Daoy (cell line): ENCODE measurements around the gene MRNIP. TPM values are rescaled to one million over a fixed set of nuclear protein-coding genes. Genes with fewer than 3 reads are reported as not detected.
A peak's percentile ranks its signal among the peaks of the same experiment; 100 is the strongest.

Experiments used
- DNase-seq: peaks from one replicate; pipeline ENCODE4 v3.0.0-alpha.2; 2015; ENCODE audit warnings: low read depth
- total RNA-seq: library from RNA; depleted of rRNA; stranded (reverse); fragments of >200 nt; shearing (Covaris generic); gene quantifications from 2 replicates; pipeline ENCODE4 v1.2.3, GENCODE V29; 2014

The MRNIP gene
- total RNA-seq, 1 experiment from 2014 or later: 9.2 TPM

DNA sequence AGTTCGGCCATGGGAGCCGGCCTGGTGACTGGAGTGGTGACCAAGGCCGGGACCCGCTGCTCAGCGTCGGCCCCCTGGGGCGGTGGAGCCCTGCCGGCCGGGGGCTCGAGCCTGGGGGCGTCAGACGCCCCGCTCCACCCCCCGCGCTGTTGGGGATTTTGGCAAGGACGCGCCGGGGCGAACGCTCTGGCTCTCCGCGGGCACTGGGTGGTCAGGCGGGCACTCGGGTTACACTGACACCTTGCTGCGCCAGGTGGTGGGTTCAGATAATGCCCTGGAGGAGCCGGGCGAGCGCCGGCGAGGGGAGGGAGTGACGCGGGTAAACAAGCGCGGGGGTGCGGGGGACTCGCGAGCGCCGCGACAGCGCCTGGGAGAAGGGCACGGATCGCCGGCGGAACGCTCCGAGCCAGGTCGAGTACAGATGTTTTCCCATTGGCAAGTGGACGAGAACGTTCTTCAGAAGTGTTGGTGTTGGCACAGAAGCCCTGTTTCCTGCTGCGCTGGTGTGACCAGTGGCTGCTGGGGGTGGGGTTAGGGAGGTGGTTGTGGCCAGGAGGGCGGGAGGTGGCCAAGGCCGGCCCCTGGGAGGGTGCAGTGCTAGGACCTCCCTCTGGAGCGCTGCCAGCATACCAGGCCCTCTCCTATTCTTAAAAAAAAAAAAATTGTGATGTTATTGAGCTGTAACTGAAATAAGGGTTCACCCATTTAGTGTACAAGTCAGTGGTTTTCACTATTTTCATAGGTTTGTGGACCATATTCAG, 37.1 kb downstream of the MRNIP start:
- DNase-seq: peak; percentile 96

DNA sequence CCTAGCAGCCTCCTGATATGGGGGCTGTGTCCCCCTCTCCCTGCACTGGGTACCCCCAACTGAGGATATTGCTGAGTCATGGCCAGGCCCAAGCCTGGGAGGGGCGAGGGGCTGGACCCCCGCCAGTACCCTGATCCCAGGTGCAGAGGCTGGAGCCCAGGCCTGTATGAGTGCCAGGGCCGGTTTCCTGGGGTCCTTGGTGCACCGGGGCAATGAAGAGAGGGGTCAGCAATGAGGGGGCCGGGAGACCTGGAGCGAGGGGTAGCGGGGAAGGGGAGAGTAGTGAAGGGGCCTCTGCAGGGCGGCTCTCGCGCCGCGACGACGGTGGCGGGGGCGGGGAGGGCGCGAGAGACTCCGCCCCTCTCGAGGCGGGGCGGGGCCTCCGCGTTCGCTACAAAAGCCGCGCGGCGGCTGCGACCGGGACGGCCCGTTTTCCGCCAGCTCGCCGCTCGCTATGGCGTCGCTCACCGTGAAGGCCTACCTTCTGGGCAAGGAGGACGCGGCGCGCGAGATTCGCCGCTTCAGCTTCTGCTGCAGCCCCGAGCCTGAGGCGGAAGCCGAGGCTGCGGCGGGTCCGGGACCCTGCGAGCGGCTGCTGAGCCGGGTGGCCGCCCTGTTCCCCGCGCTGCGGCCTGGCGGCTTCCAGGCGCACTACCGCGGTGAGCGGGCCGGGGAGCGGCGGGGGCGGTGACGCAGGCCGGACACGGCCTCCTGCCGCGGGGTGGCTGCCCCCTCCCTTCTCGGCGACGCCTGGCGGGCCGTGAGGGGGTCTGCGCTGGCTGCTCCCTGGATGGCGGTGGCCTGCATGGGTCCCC, 37.9 kb downstream of the MRNIP start, which contains the start of gene SQSTM1:
SQSTM1 (plus strand) TSS at position 423 of the 815 bp plus-strand sequence; CDS start at position 455, 32 bp downstream.
- peak; percentile 88 for DNase-seq

DNA sequence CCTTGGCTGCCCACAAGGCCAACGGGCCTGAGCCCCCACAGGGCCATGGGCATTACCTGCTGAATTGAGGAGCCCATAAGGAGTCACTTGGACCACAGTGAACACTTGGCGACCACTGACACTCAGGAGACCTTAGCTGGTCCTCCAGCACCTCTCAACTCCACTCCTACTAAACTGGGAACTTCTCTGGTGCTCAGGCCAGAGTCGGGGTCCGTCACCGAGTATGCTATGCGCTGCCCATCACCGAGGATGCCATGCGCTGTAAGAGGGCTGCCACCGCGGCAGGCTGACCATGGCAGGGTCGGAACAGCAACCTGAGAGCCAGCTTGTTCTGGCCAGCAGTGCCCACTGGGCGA, 38.5 kb downstream of the MRNIP start:
- no peak for DNase-seq

DNA sequence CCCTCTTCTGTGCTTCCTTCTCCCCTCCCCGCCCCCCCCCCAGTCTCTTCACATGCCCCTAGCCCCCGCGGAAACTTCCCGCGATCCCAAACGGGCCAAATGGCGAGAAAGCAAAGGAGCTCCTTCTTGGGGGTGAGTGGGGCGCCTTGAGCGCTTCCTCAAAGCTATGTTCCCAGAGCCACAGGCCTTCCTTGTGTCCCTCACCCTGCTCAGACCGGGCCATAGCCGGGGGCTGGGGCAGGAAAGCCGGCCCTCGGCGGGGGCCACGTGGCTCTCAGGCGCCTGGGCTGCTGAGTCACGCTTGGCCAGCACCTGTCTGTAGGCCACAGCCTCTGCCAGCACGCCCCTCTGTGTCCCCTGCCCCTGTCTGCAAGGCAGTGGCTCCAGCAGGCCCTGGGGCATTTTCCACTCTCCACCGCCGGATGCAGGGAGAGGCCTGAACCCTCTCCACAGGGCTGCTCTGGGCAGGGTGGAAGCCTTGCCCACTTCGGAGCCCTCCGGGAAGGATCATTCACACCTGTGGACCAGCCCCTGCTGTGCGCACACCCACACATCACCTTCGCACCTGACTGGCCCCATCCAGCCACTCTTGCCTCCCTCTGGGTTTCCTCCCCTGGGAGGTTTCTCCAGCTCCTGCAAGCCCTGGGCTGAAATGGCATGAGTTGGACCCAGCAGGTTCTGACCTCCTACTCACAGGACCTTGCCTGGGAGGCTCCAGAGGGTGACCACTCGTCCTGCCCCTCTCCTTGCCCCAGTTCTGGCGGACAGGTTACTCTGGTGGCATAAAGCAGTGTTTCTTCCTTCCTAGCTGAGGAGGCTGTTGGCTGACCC, 39.1 kb downstream of the MRNIP start:
- peak; percentile 89 for DNase-seq

GRCh38 chr5:179818746-179819295, 39.8 kb downstream of the MRNIP start:
- DNase-seq: peak; percentile 98

- DNase-seq: no peak
These were observed 40.5 kb downstream of the MRNIP start for GRCh38 chr5:179817890-179818745.

GRCh38 chr5:179817470-179817840, 41.2 kb downstream of the MRNIP start:
- DNase-seq: no peak

DNA sequence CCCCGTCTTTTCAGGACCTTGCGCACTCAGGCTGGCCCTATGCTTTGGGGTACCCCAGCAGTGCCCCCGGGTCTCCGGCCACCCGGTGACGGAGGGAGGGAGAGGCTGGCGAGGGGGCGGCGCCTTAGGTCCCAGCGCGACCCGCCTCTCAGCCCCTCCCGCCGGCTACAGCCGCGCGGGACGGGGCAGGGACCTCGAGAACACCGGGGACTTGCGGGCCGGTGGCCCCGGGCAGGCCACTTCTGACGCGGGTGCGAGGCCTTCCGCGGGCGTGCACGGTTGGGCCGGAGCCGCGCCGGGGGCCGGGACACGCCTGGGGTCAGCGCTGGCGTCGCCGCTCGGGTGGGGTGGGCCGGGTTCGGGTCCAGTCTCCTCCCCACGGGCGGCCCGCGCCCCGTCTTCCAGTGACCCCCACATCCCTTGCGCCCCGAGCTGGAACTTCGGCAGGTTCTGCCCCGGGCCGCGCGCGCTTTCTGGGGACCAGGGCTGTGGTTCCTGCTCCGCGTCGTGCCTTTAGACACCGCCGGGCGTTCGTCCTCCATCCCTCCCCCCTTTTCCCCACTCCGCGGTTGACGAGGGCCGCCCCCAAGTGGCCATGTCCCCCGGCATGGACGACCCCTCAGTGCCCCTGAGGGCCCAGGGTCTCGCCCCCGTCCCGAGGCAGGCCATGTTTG, 41.7 kb downstream of the MRNIP start:
- DNase-seq: no peak

GRCh38 chr5:179816401-179816795, 42.2 kb downstream of the MRNIP start:
- DNase-seq: peak; percentile 3

DNA sequence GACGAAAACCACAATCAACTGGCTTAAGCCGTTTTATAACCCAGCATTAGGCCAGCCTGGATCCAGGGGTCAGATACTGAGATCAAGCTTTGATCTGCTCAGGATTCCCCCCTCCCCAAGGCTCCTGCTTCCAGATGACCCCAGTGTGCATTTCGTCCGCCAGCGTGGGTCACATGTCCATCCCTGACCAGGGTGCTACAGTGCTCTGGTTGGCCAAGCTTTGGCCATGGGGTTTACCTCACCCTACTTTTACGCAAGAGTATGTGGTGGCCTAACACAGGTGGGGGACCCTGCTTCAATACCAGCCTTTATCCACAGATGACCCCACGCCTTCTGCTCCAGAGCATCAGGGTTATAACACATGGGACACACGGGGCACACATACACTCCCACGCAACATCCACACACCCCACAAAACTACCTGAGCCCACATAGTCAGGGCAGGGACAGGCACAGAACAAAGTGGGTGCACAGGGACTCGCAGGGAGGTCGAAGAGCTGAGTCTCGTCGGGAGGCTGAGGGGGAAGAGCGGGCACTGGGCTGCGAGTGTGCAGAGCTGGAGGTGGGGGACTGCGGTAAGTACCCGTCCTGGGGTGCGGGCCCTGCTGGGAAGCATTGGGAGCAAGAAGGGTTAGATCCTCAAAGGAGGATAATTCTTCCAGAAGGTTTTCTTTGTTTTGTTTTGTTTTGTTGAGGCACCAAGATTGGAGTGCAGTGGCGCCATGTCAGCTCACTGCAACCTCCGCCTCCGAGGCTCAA, 42.9 kb downstream of the MRNIP start:
- DNase-seq: peak; percentile 4

DNA sequence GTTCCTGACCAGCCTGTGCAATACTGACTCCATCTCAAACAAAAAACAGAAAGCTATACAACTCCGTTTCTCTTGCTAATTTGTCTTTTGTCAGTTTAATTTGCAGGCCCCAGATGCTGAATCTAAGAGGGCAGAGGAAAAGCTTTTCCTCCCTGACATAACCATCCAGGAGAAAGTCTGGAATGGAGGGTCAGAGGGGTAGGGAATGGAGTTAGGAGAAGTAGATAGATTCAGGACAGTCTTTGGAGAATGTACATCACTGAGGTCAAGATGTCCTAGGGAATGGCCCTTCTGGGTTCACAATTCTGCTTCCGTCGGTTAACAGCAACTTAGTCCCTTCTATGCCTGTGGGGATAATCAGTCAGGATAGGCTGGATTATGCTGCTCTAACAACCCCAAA, 44.5 kb downstream of the MRNIP start:
- no peak for DNase-seq

DNA sequence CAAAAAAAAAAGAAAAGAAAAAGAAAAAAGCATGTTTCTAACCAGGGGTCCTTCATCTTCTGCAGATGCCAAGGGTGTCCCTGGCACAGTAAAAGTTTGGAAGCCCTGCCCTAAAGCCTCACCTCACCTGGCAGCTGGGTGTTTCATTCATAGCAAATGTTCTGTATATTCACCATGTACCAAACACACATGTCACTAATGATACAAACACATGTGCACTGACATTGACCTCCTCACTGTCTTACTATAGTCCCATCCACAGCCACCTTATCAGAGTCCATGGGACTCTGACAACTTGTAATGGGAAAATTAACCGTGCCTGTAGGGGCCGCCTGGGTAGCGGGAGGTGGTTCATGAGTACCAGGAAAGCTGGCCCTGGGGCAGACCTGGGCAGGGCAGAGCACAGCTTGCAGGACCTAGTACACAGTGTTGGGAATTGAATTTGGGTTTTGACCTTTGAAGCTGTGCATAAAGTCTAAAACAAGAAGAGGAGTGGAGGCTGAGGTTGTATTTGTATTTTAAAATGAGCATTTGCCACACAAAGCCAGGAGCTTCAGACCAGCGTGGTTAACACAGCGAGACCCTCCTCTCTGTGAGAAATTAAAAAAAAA, 45.5 kb downstream of the MRNIP start:
- DNase-seq: no peak

DNA sequence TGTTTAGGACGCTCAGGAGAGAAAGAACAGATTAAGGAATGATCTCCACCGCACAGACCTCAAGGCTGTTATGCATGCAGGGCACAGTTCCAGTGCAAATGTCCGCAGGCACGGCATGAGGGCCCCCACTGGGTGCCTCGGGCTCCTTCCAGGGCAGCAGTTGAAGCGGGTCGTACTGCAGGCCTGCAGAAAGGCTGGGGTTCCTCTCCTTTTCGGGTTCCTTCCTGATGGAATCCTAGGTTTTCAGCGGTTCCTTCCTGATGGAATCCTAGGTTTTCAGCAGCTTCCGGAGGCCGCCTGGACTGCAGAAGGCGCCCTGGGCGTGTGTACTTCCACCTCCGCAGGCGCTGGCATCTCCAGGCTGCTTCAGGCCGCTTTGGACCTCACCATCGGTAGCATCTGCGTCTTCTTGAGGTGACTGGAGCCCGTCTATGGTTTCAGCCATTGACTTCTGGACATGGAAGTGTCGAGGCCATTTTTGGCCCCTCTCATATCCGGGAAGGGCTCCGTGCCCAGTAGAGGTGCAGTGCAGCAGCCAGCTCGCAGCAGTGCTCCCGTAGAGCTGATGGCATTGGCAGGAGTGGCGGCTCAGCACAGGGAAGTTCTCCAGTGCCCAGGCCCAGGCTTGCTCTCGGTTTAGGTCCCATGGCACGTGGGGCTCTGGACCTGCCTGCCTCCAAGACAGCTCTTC, 46.3 kb downstream of the MRNIP start:
- DNase-seq: no peak

DNA sequence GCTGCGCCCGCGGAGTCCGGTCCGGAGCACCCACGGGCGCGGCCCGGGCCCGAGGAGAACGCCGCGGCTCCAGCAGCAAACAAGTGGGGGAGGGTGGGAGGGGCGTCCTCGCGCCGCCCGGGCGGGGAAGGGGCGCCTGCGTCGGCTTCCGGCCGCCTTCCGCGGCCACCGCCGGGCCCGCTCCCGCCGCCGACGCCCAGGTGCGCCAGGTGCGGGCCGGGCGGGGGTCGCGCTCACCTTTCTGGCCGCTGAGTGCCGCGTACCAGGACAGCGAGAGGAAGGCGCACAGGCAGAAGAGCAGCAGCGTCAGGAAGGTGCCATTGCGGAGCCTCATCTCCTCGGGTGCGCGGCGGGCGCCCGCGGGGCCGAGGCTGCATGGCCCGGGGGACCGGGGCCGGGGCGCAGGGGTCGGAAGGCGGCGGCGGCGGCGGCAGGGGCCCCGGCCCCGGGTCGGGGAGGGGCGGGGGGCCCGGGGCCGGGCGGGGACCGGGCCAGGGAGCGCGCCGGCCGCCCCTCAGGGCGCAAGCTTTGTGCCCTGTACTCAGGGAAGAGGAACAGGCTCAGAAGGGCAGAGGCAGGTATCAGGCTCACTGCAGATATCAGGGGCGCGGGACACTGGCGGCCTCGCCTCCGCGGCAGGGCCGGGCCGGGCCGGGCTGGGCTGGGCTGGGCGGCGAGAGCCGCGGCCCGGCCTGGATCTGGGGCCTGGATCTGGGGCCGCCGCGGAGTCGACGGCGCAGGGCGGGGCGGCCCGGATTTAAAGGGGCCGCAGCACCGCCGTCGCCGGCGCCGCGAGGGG, 52.2 kb downstream of the MRNIP start, which contains the start of gene MGAT4B:
MGAT4B (minus strand) TSS at position 617 of the 799 bp plus-strand sequence; CDS start at position 334, 283 bp downstream.
- DNase-seq: peak; percentile 87

- DNase-seq: peak; percentile 58
These were observed 52.9 kb downstream of the MRNIP start for GRCh38 chr5:179805529-179806249.

GRCh38 chr5:179805070-179805528, 53.5 kb downstream of the MRNIP start:
- no peak for DNase-seq

DNA sequence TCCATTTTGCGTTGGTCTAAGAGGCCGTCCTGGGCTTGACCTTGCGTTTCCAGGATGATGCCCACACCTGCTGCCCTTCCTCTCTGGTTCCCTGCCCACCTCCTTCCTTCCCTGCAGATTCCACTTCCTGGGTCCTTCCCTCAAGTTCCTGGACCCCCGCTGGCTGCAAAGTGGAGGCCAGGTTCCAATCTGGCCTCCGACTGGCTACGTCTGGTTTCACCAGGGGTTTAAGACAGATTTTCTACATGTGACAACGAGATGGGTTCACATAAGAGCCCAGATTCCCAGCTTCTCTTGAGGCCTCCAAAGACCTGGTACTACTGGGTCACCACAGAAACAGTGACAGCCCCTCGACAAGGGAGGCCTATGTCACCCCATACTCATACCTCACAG, 54.1 kb downstream of the MRNIP start:
- no peak for DNase-seq
